ENCODE measurements around the gene DNAJB8.

DNA sequence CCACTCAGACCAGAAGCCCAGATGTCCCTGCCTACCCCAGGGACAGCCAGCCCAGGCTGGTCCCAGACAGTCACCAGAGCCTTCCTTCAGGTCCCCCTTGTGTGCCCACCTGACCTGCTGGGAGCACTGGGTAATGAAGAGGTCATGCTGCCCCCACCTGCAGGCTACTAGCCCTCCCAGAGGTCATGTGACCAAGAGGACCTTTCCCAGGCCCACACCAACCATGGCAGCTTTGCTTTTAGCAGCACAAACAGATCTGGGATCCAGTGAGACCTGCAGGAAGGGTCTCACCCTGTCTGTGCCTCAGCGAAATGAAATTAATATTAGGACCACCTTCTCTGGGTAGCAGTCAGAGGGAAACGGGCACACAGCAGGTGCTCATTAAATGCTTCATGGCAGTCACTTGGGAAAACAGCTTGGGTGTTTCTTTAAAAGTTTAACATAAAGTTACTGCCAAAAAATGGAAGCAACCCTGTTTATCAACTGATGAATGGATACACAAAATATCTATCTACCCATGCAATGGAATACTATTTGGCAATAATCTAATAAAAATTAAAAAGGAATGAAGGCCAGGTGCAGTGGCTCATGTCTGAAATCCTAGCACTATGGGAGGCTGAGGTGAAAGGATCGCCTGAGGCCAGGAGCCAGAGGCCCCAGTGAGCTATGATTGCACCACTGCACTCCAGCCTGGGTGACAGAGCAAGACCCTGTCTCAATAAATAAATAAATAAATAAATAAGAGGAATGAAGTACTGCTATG is 43.7 kb downstream of the DNAJB8 start:
- TF ChIP-seq CTCF (IDR thresholded peaks at IDR 0.05) (no peak), POLR2A (IDR thresholded peaks at IDR 0.05) (no peak), EP300 (IDR thresholded peaks at IDR 0.05) (no peak)
